Activated T-helper 1 cell treated with anti-CD3 and anti-CD28 coated beads, Interleukin-12 subunit alpha, Interleukin-12 subunit beta, Interleukin-2, Interleukin-4 antibody, amounts not matched to agents 30 ng/mL and 10 ng/mL and 1 ng/mL, durations not matched to agents 14 hours and 24 hours and 36 hours (primary cell): ENCODE measurements around the gene CCDC47. TPM values are rescaled to one million over a fixed set of nuclear protein-coding genes. Genes with fewer than 3 reads are reported as not detected.

Source experiments
- DNase-seq: peaks from one replicate; pipeline ENCODE4 v3.0.0; 2021; ENCODE audit warnings: low spot score
- H3K27ac Mint-ChIP-seq: one replicate; pipeline ENCODE4 v1.8.0; 2021; ENCODE audit warnings: mild to moderate bottlenecking, mixed read lengths
- H3K27me3 Mint-ChIP-seq: one replicate; pipeline ENCODE4 v1.8.0; 2022; ENCODE audit warnings: mild to moderate bottlenecking, moderate library complexity, mixed read lengths; ENCODE audit not compliant: insufficient read depth
- H3K36me3 Mint-ChIP-seq: one replicate; pipeline ENCODE4 v1.8.0; 2021; ENCODE audit warnings: low read depth, mixed read lengths
- H3K4me1 Mint-ChIP-seq: one replicate; pipeline ENCODE4 v1.8.0; 2021; ENCODE audit warnings: low read depth, mixed read lengths
- H3K4me3 Mint-ChIP-seq: one replicate; pipeline ENCODE4 v1.8.0; 2021; ENCODE audit warnings: mild to moderate bottlenecking, moderate library complexity, mixed read lengths
- H3K9me3 Mint-ChIP-seq: one replicate; pipeline ENCODE4 v1.8.0; 2021; ENCODE audit warnings: mixed read lengths
- intact Hi-C: fragments of 100-400 bp; cut with micrococcal nuclease; formaldehyde crosslinking; loops from one replicate; pipeline ENCODE4 v1.15.1; 2024
- total RNA-seq: library from RNA; stranded (reverse); gene quantifications from 2 replicates; pipeline ENCODE4 v1.2.3, GENCODE V29; 2022

CCDC47 gene
- total RNA-seq, 1 donor from 2014 or later = 74.8 TPM

DNA sequence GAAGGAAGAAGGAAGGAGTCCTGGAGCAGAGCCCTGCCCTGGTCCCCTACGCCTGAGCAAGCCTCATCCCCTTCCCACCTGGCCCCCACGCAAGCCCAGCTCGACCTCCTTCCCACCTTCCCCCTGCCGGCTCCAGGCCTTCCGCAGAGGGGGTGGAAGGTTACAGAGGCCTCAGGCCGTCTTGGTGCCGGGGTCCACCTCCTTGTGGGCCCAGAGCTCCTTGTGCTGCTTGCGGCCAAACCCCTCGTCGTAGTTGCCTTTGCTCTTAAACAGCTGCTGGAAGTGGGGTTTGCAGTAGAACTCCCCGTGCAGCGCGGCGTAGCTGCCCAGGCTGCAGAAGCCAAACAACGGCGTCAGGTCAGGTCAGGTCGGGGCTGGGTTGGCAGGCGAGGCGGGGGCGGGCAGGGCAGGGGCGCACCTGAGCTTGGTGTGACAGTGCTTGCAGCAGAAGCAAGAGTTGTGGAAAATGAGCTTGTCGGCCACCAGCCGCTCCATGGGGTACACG, 75.0 kb downstream of the CCDC47 start:
- DNase-seq = no peak

DNA sequence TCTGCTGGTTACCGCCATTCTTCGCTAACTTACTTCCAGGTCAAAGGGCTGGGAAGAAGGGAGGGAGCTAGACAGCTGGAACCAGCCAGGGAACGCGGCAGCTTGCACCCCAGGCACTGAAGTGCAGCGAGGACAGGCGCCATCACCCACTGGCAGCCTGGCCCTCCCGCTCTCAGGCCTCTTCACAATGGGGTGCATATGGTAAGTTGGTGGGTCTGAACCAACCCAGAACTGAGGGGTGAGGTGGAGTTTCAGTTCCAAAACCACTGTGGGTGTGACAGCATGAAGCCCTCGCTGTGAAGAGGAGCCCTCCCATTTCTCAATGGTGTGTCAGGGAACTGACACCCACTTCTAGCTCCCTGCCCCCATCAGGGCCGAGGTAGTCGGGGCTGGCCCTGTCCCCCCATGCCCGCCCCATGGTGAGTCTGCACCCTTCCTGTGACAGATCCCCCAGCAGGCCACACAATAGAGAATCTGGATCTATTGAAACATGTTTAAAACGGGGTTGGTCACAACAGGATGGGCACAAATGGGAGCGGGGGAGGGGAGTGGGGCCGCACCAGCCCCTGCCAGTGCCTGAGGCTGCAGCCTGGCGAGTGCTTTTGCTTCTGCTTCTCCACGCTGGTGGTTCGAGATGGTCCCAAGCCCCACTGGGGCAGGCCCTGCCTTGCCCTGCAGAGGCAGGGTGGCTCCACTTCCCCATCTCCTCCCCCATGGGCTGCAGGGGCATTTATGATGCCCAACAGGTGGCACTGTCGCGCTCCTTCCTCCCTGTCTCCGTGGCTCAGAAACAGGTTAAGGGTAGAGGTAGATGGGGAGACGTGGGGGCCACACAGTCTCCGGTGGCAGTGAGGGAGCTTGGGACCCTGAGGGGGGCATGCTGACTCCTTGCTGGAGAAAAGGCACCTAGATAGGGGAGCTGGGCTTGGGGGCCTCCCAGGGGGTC, 75.8 kb downstream of the CCDC47 start:
- peaks cover 29% of the 10 kb centered on the region for H3K36me3 Mint-ChIP-seq
- intact Hi-C loops = loop anchor here (1.0 to 2.0 kb wide), 6 partner anchors 13 to 273 kb away; partner anchors contain the start of genes CCDC47, FTSJ3, MAP3K3 and PSMC5
- peak overlapping the region; percentile 96 for H3K4me3 Mint-ChIP-seq
- H3K27me3 Mint-ChIP-seq = no peaks in the 10 kb centered on the region
- no peaks in the 10 kb centered on the region for H3K9me3 Mint-ChIP-seq
- peak overlapping the region; percentile 96 for H3K27ac Mint-ChIP-seq
- peak; percentile 76 for DNase-seq
- H3K4me1 Mint-ChIP-seq = peaks cover 53% of the 10 kb centered on the region

More for the DNA sequence above, 75.0 kb downstream of the CCDC47 start:
- peak overlapping the region; percentile 96 for H3K27ac Mint-ChIP-seq
- H3K36me3 Mint-ChIP-seq = peaks cover 35% of the 10 kb centered on the region
- H3K27me3 Mint-ChIP-seq = no peaks in the 10 kb centered on the region
- no peaks in the 10 kb centered on the region for H3K9me3 Mint-ChIP-seq
- intact Hi-C loops = loop anchor here (1.0 to 2.0 kb wide), 4 partner anchors 12 to 144 kb away; partner anchors contain the start of genes CCDC47, FTSJ3, PSMC5 and SMARCD2
- H3K4me3 Mint-ChIP-seq = peak overlapping the region; percentile 96
- H3K4me1 Mint-ChIP-seq = peaks cover 55% of the 10 kb centered on the region

DNA sequence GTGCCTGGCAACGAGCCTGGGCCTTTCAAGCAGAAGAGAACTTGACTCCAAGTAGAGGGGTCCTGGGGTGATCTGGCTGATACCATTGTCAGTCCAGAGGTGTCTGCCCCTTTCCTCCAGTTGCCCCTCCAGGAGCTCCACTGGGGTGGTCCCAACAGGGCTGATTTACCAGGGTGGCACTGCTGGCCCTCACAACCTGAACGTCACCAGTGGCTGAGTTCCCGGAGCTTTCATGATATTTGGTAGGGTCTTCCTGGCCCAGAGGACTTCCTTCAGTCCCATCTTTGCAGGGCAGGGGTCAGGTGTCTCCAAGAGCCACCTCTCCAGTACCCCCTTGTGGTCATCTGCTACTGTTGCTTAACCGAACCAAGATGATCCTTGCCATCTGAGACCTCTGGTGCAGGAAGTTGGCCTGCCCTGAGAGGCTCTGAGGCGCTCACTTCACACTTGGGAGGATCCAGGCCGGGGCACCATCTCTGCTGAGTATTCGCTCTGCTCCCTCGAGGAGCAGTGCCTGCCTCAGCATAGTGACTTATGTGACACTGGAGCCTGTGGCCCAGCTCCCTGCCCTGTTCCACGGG, 76.9 kb downstream of the CCDC47 start:
- Mint-ChIP-seq H3K4me3 (peak overlapping the region; percentile 96), H3K27ac (peak overlapping the region; percentile 96), H3K36me3 (peaks cover 33% of the 10 kb centered on the region), H3K27me3 (no peaks in the 10 kb centered on the region), H3K4me1 (peaks cover 42% of the 10 kb centered on the region), H3K9me3 (no peaks in the 10 kb centered on the region)
- intact Hi-C loops = loop anchor here (2.0 kb wide), 1 partner anchor 272 kb away; no protein-coding TSS in a partner anchor
- no peak for DNase-seq

DNA sequence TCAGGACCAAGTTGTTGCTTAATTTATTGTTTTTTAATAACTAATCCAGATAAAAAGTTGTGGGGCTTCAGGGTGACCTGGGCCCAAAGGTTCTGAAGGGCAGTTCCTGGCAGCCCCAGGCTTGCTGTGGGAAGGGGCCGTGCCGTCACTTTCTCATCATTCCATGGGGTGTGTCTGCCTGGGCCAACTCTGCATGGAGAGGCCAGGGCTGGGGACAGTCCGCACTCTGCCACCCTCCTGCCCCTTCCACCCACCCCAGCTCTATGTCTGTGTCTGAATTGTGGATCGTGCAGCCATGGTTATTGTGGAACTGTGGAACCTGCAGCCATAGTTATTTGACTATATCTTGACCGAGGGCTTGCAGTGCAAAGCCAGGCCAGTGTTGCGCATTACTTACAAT, 77.5 kb downstream of the CCDC47 start:
- intact Hi-C loops = loop anchor here (2.0 kb wide), 1 partner anchor 271 kb away; no protein-coding TSS in a partner anchor
- Mint-ChIP-seq H3K27me3 (no peaks in the 10 kb centered on the region), H3K4me3 (peak overlapping the region; percentile 96), H3K36me3 (peaks cover 33% of the 10 kb centered on the region), H3K9me3 (no peaks in the 10 kb centered on the region), H3K4me1 (peaks cover 37% of the 10 kb centered on the region), H3K27ac (peak overlapping the region; percentile 96)
- no peak for DNase-seq

Other genes with a start within 250 kb of the CCDC47 start
- 116 and 121 TPM in 2 replicates for gene DCAF7, start 223.1 kb downstream of the CCDC47 start, total RNA-seq
- 30.8 and 32.0 TPM in 2 replicates for gene TACO1, start 172.7 kb downstream of the CCDC47 start, total RNA-seq
- 27.9 and 29.6 TPM in 2 replicates for gene MAP3K3, start 151.2 kb downstream of the CCDC47 start, total RNA-seq
- gene LIMD2, start 73.5 kb downstream of the CCDC47 start, total RNA-seq = 228 and 233 TPM in 2 replicates
- gene STRADA, start 31.8 kb downstream of the CCDC47 start, total RNA-seq = 59.1 and 59.4 TPM in 2 replicates
- gene DDX42, start 573 bp upstream of the CCDC47 start, total RNA-seq = 147 and 149 TPM in 2 replicates
- 185 and 195 TPM in 2 replicates for gene PSMC5, start 53.8 kb upstream of the CCDC47 start, total RNA-seq
- 95.6 and 100 TPM in 2 replicates for gene FTSJ3, start 54.1 kb upstream of the CCDC47 start, total RNA-seq
- gene SMARCD2, start 69.1 kb upstream of the CCDC47 start, total RNA-seq = 116 TPM in 2 replicates
- gene CSH2, start 100.1 kb upstream of the CCDC47 start, total RNA-seq = not detected in 2 replicates
- gene GH2, start 108.3 kb upstream of the CCDC47 start, total RNA-seq = not detected in 2 replicates
- not detected in 2 replicates for gene CSH1, start 123.0 kb upstream of the CCDC47 start, total RNA-seq
- not detected in 2 replicates for gene CSHL1, start 137.7 kb upstream of the CCDC47 start, total RNA-seq
- not detected in 2 replicates for gene GH1, start 145.2 kb upstream of the CCDC47 start, total RNA-seq
- 28.9 and 31.8 TPM in 2 replicates for gene CD79B, start 158.7 kb upstream of the CCDC47 start, total RNA-seq
- 0.13 and 0.22 TPM in 2 replicates for gene SCN4A, start 199.3 kb upstream of the CCDC47 start, total RNA-seq
- gene PRR29, start 224.8 kb upstream of the CCDC47 start, total RNA-seq = 0.44 and 0.91 TPM in 2 replicates
- 58.3 and 62.1 TPM in 2 replicates for gene ICAM2, start 247.0 kb upstream of the CCDC47 start, total RNA-seq